Osteoblast (primary cell): ENCODE results near the gene MAPKAP1. TPM values are rescaled to one million over a fixed set of nuclear protein-coding genes. Genes with fewer than 3 reads are reported as not detected.

Experiments
- DNase-seq: peaks from one replicate; pipeline ENCODE4 v3.0.0; 2011; ENCODE audit warnings: low spot score, mixed read lengths; ENCODE audit not compliant: insufficient read length; ENCODE audit errors: missing footprints
- H2AFZ ChIP-seq: 2 replicates; pipeline ENCODE4 v1.6.0; 2011; ENCODE audit warnings: mild to moderate bottlenecking, low read length
- H3K27ac ChIP-seq: 2 replicates; pipeline ENCODE4 v1.5.1; 2011; ENCODE audit warnings: mild to moderate bottlenecking, low read depth, low read length, moderate library complexity
- H3K27me3 ChIP-seq: 2 replicates; pipeline ENCODE4 v1.6.0; 2012; ENCODE audit warnings: mild to moderate bottlenecking, control low read depth, inconsistent platforms, low read length, moderate library complexity; ENCODE audit not compliant: insufficient read depth
- H3K36me3 ChIP-seq: 2 replicates; pipeline ENCODE4 v1.5.1; 2011; ENCODE audit warnings: mild to moderate bottlenecking, low read length, control low read depth, moderate library complexity; ENCODE audit not compliant: insufficient read depth
- H3K4me1 ChIP-seq: 2 replicates; pipeline ENCODE4 v1.5.1; 2011; ENCODE audit warnings: mild to moderate bottlenecking, low read length, control low read depth, moderate library complexity; ENCODE audit not compliant: insufficient read depth
- H3K4me2 ChIP-seq: 2 replicates; pipeline ENCODE4 v1.6.0; 2011; ENCODE audit warnings: mild to moderate bottlenecking, low read length; ENCODE audit not compliant: insufficient read depth
- H3K4me3 ChIP-seq: fragments of 200-600 bp; sonication (generic); 3 replicates; pipeline ENCODE4 v1.5.1; 2012; ENCODE audit warnings: mild to moderate bottlenecking, low read length, inconsistent platforms; ENCODE audit not compliant: insufficient read depth
- H3K79me2 ChIP-seq: 2 replicates; pipeline ENCODE4 v1.6.0; 2012; ENCODE audit warnings: mild to moderate bottlenecking, low read length, control low read depth, inconsistent platforms; ENCODE audit not compliant: insufficient read depth
- H3K9me3 ChIP-seq: 2 replicates; pipeline ENCODE4 v1.5.1; 2011; ENCODE audit warnings: low read depth, low read length, control low read depth
- H4K20me1 ChIP-seq: 2 replicates; pipeline ENCODE4 v1.6.0; 2012; ENCODE audit warnings: mild to moderate bottlenecking, low read length, control low read depth; ENCODE audit not compliant: insufficient read depth
- total RNA-seq: library from RNA; depleted of rRNA; stranded (reverse); fragments of >200 nt; gene quantifications from 2 replicates; pipeline ENCODE4 v1.2.3, GENCODE V29; 2012
- TF ChIP-seq, protein P1 (sequence below): IDR thresholded peaks from 2 replicates; pipeline ENCODE4 v1.5.1; 2011; ENCODE audit warnings: mild to moderate bottlenecking, low read depth, low read length, moderate library complexity; ENCODE audit errors: extremely low read depth

The MAPKAP1 gene
- total RNA-seq, 1 donor = 72.4 TPM

DNA sequence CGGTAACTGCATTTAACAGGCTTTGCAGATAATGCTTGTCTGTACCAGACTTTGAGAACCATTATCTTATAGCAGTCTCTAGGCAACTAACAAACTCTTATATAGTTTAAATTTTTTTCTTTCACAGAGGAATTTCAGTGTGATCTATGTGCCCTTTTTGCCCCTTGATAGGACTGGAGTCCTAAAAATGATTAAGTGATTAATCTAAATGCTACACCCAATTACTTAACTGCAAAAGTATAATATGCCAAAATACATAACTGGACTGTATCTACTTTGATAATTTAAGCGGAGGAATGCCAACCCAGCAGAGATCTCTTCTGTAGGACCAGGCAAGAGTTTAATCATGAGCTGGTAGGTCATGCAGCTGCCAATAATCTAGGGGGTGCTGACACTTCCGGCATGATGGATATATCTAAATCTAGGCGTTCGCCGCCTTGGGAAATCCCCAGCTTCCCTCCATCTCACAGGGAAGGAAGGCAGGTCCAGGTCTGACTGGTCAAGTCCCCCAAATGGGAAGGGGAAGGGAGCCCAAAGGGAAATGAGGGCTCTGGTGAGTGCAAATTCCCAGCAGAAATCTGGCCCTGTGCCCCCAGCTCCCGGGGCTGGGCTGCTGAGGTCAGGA lies 239.8 kb downstream of the MAPKAP1 start:
- Histone ChIP-seq H4K20me1 (peaks cover 8% of the 10 kb centered on the region), H3K9me3 (no peaks in the 10 kb centered on the region), H3K27ac (no peak overlapping the region), H3K4me1 (peaks cover 4% of the 10 kb centered on the region), H3K36me3 (peaks cover 3% of the 10 kb centered on the region), H3K4me3 (no peak overlapping the region), H2AFZ (no peak overlapping the region), H3K4me2 (no peak overlapping the region), H3K79me2 (peaks cover 15% of the 10 kb centered on the region), H3K27me3 (no peaks in the 10 kb centered on the region)
- DNase-seq = no peak
- TF ChIP-seq, protein P1, sequence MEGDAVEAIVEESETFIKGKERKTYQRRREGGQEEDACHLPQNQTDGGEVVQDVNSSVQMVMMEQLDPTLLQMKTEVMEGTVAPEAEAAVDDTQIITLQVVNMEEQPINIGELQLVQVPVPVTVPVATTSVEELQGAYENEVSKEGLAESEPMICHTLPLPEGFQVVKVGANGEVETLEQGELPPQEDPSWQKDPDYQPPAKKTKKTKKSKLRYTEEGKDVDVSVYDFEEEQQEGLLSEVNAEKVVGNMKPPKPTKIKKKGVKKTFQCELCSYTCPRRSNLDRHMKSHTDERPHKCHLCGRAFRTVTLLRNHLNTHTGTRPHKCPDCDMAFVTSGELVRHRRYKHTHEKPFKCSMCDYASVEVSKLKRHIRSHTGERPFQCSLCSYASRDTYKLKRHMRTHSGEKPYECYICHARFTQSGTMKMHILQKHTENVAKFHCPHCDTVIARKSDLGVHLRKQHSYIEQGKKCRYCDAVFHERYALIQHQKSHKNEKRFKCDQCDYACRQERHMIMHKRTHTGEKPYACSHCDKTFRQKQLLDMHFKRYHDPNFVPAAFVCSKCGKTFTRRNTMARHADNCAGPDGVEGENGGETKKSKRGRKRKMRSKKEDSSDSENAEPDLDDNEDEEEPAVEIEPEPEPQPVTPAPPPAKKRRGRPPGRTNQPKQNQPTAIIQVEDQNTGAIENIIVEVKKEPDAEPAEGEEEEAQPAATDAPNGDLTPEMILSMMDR = no peak

DNA sequence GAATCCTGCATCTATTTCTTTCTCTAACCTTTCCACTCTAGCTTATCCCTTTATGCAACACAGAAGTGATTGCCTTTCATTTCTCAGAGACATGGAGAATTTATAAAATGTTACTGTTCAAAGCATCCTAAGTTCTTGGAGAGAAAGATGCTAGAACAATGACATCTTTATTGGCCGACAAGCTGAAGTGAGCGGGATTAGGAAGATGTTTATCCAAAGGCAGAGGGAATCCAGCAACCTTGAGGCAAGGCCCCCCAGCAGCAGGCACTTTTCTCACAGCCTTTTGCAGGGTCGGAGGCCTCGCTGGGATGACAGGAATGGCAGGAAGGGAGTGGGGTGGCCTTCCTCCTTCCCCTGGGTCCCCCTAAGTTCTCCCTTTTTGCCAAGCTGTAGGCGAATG lies 240.6 kb downstream of the MAPKAP1 start:
- Histone ChIP-seq H3K4me2 (no peak overlapping the region), H3K36me3 (peaks cover 3% of the 10 kb centered on the region), H3K4me3 (no peak overlapping the region), H3K27me3 (no peaks in the 10 kb centered on the region), H3K27ac (no peak overlapping the region), H3K4me1 (no peaks in the 10 kb centered on the region), H3K9me3 (no peaks in the 10 kb centered on the region), H3K79me2 (peaks cover 8% of the 10 kb centered on the region), H2AFZ (no peak overlapping the region), H4K20me1 (peaks cover 16% of the 10 kb centered on the region)
- TF ChIP-seq, protein P1 = no peak
- no peak for DNase-seq

DNA sequence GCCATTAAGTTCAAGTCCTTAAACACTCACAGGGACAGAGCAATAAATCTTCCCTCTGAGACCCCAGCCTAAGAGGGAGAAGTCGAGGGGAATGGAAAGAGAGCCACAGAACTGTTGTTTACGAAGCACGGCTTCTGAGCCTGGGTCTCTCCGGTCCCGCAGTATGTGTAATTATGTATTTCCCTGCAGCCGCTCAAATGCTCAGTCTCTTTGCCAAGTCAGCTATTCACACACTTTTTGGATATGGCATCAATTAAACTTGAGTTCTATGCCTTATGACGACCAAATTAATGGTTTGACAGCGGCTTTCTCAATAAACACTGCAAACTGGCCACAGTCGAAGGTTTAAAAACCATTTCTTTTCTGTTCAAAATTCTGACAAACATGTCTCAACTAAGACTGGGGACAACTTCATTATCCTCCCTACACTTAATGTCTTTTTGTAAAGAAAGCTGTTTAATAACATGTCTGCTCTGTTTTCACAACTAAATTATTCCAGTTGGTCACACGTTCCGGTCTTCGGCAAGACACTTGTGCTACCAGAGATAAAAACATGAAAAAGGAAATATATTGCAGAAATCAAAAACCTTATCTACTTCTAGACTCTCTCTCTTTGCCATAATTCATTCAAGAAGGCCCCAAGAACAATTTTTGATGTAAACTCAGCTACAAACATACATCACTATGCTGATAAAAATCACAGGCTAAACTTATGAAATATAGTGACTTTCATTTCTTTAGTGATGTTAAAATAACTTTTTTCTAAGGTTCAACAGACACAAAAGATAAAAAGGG lies 242.2 kb downstream of the MAPKAP1 start:
- no peak overlapping the region for H2AFZ ChIP-seq
- no peak overlapping the region for H3K4me3 ChIP-seq
- no peaks in the 10 kb centered on the region for H3K9me3 ChIP-seq
- H3K36me3 ChIP-seq = peaks cover 3% of the 10 kb centered on the region
- TF ChIP-seq, protein P1 = no peak
- no peak overlapping the region for H3K27ac ChIP-seq
- peaks cover 27% of the 10 kb centered on the region for H4K20me1 ChIP-seq
- no peaks in the 10 kb centered on the region for H3K27me3 ChIP-seq
- no peak overlapping the region for H3K4me2 ChIP-seq
- peaks cover 10% of the 10 kb centered on the region for H3K4me1 ChIP-seq
- no peak for DNase-seq
- peaks cover 2% of the 10 kb centered on the region for H3K79me2 ChIP-seq

DNA sequence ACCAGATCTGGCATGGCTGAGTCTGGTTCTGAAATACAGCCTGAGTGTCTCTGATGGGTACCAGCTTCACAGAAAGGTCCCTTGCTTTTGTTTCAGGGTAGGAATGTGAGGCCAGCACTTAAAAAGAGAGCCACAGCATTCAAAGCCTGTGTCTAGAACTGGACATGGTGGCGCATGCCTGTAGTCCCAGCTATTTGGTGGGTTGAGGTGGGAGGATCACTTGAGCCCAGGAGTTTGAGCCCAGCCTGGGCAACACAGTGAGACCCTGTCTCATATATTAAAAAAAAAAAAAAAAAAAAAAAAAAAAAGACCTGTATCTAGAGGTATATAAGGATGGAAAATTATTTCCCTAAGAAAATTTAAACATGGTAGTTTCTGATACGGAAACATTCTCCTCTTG lies 243.1 kb downstream of the MAPKAP1 start:
- Histone ChIP-seq H2AFZ (no peak overlapping the region), H3K27me3 (no peaks in the 10 kb centered on the region), H3K4me3 (no peak overlapping the region), H3K9me3 (no peaks in the 10 kb centered on the region), H4K20me1 (peaks cover 27% of the 10 kb centered on the region), H3K4me2 (no peak overlapping the region), H3K36me3 (peaks cover 3% of the 10 kb centered on the region), H3K4me1 (peaks cover 10% of the 10 kb centered on the region), H3K79me2 (peaks cover 2% of the 10 kb centered on the region), H3K27ac (no peak overlapping the region)
- TF ChIP-seq, protein P1 = no peak
- DNase-seq = no peak
